Epithelial cell of proximal tubule (primary cell): ENCODE data around the gene SQSTM1. TPM values are rescaled to one million over a fixed set of nuclear protein-coding genes. Genes with fewer than 3 reads are reported as not detected.

Experiments
- DNase-seq: peaks from one replicate; pipeline ENCODE4 v3.0.0-alpha.2; 2011; ENCODE audit warnings: low read depth
- H3K4me3 ChIP-seq: 2 replicates; pipeline ENCODE4 v1.5.1; 2011; ENCODE audit warnings: low read depth, mild to moderate bottlenecking, low read length
- total RNA-seq: library from RNA; depleted of rRNA; stranded (reverse); fragments of >200 nt; gene quantifications from 2 replicates; pipeline ENCODE4 v1.2.3, GENCODE V29; 2015
- TF ChIP-seq, protein P1 (sequence below): conservative IDR thresholded peaks from 2 replicates; pipeline ENCODE4 v1.5.1; 2012; ENCODE audit warnings: low read depth, mild to moderate bottlenecking, low read length

SQSTM1 gene
- total RNA-seq, 1 donor from 2014 or later, result 233 TPM

DNA sequence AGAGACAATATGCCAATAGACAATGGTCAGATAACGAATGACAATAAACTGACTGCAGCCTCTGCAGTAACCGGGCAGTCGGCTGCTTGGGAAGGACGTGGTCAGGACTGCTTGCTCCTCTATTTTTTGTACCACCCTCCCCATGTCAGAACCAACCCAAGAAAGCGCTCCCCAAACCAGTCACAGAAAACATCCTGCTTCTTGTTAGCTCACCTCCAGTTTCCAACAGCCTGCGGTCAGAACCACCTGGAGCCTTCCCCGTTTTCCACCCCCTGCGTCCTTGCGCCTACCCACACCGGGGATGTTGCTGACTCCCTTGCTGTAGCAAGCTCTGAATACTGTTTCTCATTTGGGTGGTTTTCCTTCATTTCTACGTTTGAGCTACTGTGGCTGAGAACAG, 39.6 kb downstream of the SQSTM1 start:
- no peak for DNase-seq
- TF ChIP-seq, protein P1, sequence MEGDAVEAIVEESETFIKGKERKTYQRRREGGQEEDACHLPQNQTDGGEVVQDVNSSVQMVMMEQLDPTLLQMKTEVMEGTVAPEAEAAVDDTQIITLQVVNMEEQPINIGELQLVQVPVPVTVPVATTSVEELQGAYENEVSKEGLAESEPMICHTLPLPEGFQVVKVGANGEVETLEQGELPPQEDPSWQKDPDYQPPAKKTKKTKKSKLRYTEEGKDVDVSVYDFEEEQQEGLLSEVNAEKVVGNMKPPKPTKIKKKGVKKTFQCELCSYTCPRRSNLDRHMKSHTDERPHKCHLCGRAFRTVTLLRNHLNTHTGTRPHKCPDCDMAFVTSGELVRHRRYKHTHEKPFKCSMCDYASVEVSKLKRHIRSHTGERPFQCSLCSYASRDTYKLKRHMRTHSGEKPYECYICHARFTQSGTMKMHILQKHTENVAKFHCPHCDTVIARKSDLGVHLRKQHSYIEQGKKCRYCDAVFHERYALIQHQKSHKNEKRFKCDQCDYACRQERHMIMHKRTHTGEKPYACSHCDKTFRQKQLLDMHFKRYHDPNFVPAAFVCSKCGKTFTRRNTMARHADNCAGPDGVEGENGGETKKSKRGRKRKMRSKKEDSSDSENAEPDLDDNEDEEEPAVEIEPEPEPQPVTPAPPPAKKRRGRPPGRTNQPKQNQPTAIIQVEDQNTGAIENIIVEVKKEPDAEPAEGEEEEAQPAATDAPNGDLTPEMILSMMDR, result no peak
- H3K4me3 ChIP-seq, result no peak overlapping the region

DNA sequence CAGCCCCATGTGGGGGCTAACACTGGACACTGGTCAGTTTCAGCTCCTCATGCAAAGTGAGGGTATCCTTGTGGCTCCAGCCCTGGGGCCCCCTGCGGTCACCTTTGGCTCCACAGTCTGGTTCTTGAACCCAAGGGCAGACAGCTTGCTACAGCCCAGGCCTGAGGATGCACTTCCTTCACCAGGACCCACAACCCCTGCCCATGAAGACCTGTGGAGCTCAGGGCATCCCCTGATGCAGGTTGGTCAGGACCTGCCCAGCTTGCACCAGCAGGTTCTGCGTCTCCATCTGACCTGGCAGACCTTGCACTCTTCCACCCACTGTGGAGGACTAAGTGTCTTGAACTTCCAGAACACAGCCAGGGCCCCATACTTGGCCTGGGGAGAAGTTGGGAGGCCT, 41.6 kb downstream of the SQSTM1 start:
- TF ChIP-seq, protein P1, result no peak
- no peak overlapping the region for H3K4me3 ChIP-seq
- no peak for DNase-seq

DNA sequence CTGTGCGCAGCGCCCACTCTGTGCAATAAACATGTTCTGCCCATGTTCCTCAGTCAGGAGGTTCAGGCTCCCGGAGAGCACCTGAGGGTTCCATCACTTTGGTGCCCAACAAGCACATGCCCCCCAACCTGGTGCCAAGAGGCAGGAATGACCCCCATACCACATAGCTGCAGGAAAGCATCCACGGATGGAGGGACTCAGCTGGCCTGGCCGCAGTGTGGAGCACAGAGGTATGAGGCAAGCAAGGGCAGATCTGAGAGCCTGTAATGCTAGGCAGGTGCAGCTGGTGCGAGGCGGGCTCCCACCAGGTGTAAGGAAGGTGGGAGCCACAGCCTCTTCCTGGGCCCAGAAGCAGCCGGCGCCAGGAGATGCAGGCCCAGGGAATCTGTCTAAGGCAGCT, 42.2 kb downstream of the SQSTM1 start:
- no peak for DNase-seq
- TF ChIP-seq, protein P1, result no peak
- H3K4me3 ChIP-seq, result no peak overlapping the region

DNA sequence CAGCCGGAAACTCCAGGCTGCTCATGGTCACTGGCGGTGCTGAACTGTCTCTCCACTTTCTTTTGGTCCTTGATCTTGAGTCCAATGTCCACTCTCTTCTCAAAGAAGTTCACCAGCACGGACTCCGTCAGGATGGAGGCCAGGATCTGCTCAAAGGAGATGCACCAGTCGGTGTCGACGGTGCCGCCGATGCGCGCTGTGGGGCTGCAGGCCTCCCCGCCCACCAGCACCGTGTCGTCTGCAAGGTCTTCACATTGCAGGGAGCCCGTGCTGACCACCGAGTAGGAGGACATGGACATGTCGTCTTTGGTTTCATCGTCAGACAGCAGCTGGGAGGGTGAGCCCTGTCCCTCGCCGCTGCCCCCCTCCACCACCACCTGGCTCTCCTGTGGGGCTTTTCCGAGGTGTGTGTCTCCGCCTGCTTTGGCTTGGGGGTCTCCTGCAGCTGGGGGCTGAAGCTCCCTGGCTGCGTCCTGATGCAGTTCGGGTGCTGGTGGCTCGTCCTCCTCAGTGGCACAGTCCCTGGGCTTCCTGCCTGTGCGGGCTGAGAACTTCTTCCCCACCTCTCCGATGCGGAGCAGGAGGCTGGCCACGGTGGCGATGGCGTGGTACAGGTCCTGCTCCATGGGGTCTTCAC, 42.9 kb downstream of the SQSTM1 start:
- DNase-seq, result no peak
- no peak overlapping the region for H3K4me3 ChIP-seq
- TF ChIP-seq, protein P1, result no peak

DNA sequence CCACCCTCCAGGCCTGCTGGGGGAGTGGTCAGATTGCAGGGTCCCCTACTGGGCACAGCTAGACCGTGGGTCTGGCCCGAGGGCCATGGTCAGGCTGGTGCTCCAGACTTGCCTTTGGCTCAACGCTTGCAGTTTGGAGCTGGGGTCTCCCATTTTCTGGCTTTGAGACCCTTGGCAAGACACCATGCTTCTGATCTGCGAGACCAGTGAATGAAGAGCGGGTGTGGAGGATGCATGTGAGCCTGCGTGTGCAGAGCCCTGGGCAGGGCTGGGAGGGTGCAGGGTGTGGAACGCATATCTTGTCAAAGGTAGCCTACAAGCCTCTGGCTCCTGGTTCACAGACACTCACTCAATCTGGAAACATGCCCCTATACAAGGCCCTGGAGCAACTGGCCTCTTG, 44.0 kb downstream of the SQSTM1 start:
- no peak overlapping the region for H3K4me3 ChIP-seq
- TF ChIP-seq, protein P1, result no peak
- no peak for DNase-seq

DNA sequence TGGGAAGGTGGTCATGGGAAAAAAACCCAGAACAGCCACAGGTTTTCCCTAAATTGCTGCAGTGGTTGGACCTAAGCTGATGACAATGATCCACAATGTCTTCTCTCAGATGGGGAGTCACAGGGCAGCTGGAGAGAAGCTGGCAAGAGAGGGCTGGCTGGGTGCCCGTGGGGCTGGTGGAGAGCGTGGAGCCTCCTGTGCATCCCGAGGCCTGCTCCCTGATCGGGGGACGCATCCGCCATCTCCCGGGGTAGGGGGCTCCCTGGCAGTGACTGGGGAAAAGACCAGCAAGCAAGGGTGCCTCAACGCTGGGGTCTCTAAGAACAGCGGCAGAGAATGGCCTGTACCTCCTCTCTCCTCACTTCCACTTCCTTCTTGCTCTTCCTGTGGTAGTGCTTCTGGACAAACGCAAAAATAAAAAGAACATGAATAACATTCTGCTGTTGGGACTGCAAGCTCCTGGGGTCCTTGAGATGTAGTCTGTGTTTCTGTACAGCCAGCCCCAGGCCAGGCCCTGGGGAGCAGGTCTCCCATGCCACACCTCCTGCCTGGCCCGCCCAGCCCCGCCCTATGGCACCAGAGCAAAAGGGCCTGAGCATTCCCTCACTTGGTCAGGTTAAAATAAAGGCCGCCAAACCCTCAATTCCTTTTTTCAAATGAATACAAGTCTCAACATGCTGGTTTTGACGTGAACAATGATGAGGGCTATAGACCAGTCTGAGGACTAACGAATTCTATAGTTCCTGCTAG, 45.0 kb downstream of the SQSTM1 start:
- H3K4me3 ChIP-seq, result no peak overlapping the region
- DNase-seq, result no peak
- TF ChIP-seq, protein P1, result no peak
